GM18951 (cell line): Measurements from ENCODE around the gene KCNQ2.

ENCODE experiments used
- POLR2A ChIP-seq: IDR thresholded peaks from 4 replicates; pipeline ENCODE4 v1.6.1; 2011; ENCODE audit warnings: mild to moderate bottlenecking; ENCODE audit not compliant: insufficient read length, insufficient read depth; ENCODE audit errors: extremely low read depth
- in situ Hi-C: fragments of 300-500 bp; cut with MboI; formaldehyde crosslinking; loops from one replicate; pipeline ENCODE4 v1.12.0; 2022; ENCODE audit warnings: low sequenced_read_pairs, mixed read lengths, inconsistent platforms; ENCODE audit not compliant: unreplicated experiment

KCNQ2 gene

GRCh38 chr20:63478346-63479302 lies 6.2 kb upstream of the KCNQ2 start:
- in situ Hi-C loops = no loop called here
- no peak for TF ChIP-seq POLR2A

- in situ Hi-C loops = no loop called here
- no peak for TF ChIP-seq POLR2A
These were observed 5.5 kb upstream of the KCNQ2 start for GRCh38 chr20:63477944-63478343.

- no peak for TF ChIP-seq POLR2A
- in situ Hi-C loops = no loop called here
These were observed 4.7 kb upstream of the KCNQ2 start for GRCh38 chr20:63477061-63477616.

GRCh38 chr20:63475209-63475608 lies 2.8 kb upstream of the KCNQ2 start:
- in situ Hi-C loops = no loop called here
- no peak for TF ChIP-seq POLR2A

- no peak for TF ChIP-seq POLR2A
- in situ Hi-C loops = no loop called here
These were observed 1.3 kb upstream of the KCNQ2 start for GRCh38 chr20:63473555-63474449.

GRCh38 chr20:63472862-63473390 lies 471 bp upstream of the KCNQ2 start:
- in situ Hi-C loops = no loop called here

GRCh38 chr20:63471717-63471980 lies 806 bp downstream of the KCNQ2 start:
- TF ChIP-seq POLR2A = no peak
- in situ Hi-C loops = no loop called here

More at GRCh38 chr20:63472862-63473390, 471 bp upstream of the KCNQ2 start:
- no peak for TF ChIP-seq POLR2A

GRCh38 chr20:63471002-63471716 lies 1.3 kb downstream of the KCNQ2 start:
- in situ Hi-C loops = no loop called here

GRCh38 chr20:63470410-63470809 lies 2.0 kb downstream of the KCNQ2 start:
- in situ Hi-C loops = no loop called here
- no peak for TF ChIP-seq POLR2A

More at GRCh38 chr20:63471002-63471716, 1.3 kb downstream of the KCNQ2 start:
- no peak for TF ChIP-seq POLR2A

- in situ Hi-C loops = no loop called here
- no peak for TF ChIP-seq POLR2A
These were observed 2.7 kb downstream of the KCNQ2 start for GRCh38 chr20:63469713-63470101.

GRCh38 chr20:63469019-63469712 lies 3.3 kb downstream of the KCNQ2 start:
- TF ChIP-seq POLR2A = no peak
- in situ Hi-C loops = no loop called here

GRCh38 chr20:63468421-63468820 lies 4.0 kb downstream of the KCNQ2 start:
- TF ChIP-seq POLR2A = no peak
- in situ Hi-C loops = no loop called here

GRCh38 chr20:63467294-63468083 lies 5.0 kb downstream of the KCNQ2 start:
- in situ Hi-C loops = no loop called here
- TF ChIP-seq POLR2A = no peak
